Measurements from ENCODE around the gene COX19.
"Not testable (repeated sequence)": the region's sequence is repeated elsewhere in the genome, so short reads cannot be mapped to it uniquely, and the experiment has no call there.

COX19 gene

GRCh38 chr7:1011297-1012003, 36.1 kb upstream of the COX19 start:
- DNase-seq: no peak

GRCh38 chr7:1010226-1010625, 34.9 kb upstream of the COX19 start:
- no peak for DNase-seq

- DNase-seq: no peak
These were observed 34.4 kb upstream of the COX19 start for GRCh38 chr7:1009747-1010146.

- no peak for DNase-seq
These were observed 33.5 kb upstream of the COX19 start for GRCh38 chr7:1008733-1009363.

- DNase-seq: no peak
These were observed 32.6 kb upstream of the COX19 start for GRCh38 chr7:1007901-1008300.

GRCh38 chr7:1005303-1005702, 30.0 kb upstream of the COX19 start:
- no peak for DNase-seq

GRCh38 chr7:1004018-1004852, 28.9 kb upstream of the COX19 start:
- no peak for DNase-seq

GRCh38 chr7:1002445-1002844, 27.1 kb upstream of the COX19 start:
- DNase-seq: not testable (repeated sequence)

GRCh38 chr7:1002026-1002425, 26.7 kb upstream of the COX19 start:
- not testable (repeated sequence) for DNase-seq

- not testable (repeated sequence) for DNase-seq
These were observed 25.9 kb upstream of the COX19 start for GRCh38 chr7:1001069-1001770.

- DNase-seq: no peak
These were observed 24.9 kb upstream of the COX19 start for GRCh38 chr7:999941-1000935.

GRCh38 chr7:999149-999879, 24.0 kb upstream of the COX19 start:
- no peak for DNase-seq

- no peak for DNase-seq
These were observed 22.4 kb upstream of the COX19 start for GRCh38 chr7:997404-998395.

- DNase-seq: no peak
These were observed 20.9 kb upstream of the COX19 start for GRCh38 chr7:996079-996872.

GRCh38 chr7:995571-995970, 20.2 kb upstream of the COX19 start:
- DNase-seq: no peak

GRCh38 chr7:994592-995308, 19.4 kb upstream of the COX19 start:
- DNase-seq: no peak

Measured in hypothalamus (tissue), 51 donors.